PC-9 (cell line): Measurements from ENCODE around the gene SELENOH. TPM values are rescaled to one million over a fixed set of nuclear protein-coding genes. Genes with fewer than 3 reads are reported as not detected.

Source experiments
- BruUV-seq: library from RNA; stranded (reverse); fragments of 400-500 nt; replicated peaks from 2 replicates; lab custom pipeline; 2021; lab: Mats Ljungman, UMichigan
- CTCF ChIA-PET: fragments of 300-600 bp; sonication (Branson Sonifier 250); formaldehyde crosslinking; loops from one replicate; lab custom pipeline; 2022; ENCODE audit warnings: antibody characterized with exemption; lab: Charles Lee
- POLR2A ChIA-PET: fragments of 300-600 bp; sonication (Branson Sonifier 250); formaldehyde crosslinking; loops from one replicate; lab custom pipeline; 2022; ENCODE audit warnings: antibody characterized with exemption; ENCODE audit not compliant: unreplicated experiment; lab: Charles Lee
- DNase-seq, 2 experiments: peaks; one replicate each; pipeline versions ENCODE4 v3.0.0 to v3.0.0-alpha.2; 2015 to 2022; ENCODE audit warnings: mixed read lengths in 1 of 2
- H2AFZ ChIP-seq: fragments of 200-600 bp; sonication (generic); 2 replicates; pipeline ENCODE4 v1.8.1; 2017; ENCODE audit warnings: antibody characterized with exemption
- H3F3A ChIP-seq: fragments of 200-600 bp; sonication (generic); 2 replicates; pipeline ENCODE4 v1.8.1; 2017; ENCODE audit warnings: antibody characterized with exemption, mild to moderate bottlenecking, low read depth; ENCODE audit not compliant: insufficient read depth
- H3K27ac ChIP-seq: fragments of 200-600 bp; sonication (generic); 2 replicates; pipeline ENCODE4 v1.6.1; 2016; ENCODE audit warnings: mixed run types
- H3K27me3 ChIP-seq: fragments of 200-600 bp; sonication (generic); 2 replicates; pipeline ENCODE4 v1.6.1; 2016; ENCODE audit warnings: low read depth, mixed run types; ENCODE audit not compliant: insufficient read depth
- H3K36me3 ChIP-seq: fragments of 200-600 bp; sonication (generic); 2 replicates; pipeline ENCODE4 v1.6.1; 2016; ENCODE audit warnings: low read depth, mixed run types
- H3K4me1 ChIP-seq: fragments of 200-600 bp; sonication (generic); replicated peaks from 2 replicates; pipeline ENCODE4 v1.6.1; 2016; ENCODE audit warnings: mixed run types; ENCODE audit not compliant: insufficient read depth
- H3K4me2 ChIP-seq: fragments of 200-600 bp; sonication (generic); 2 replicates; pipeline ENCODE4 v1.6.1; 2017; ENCODE audit warnings: mixed run types
- H3K4me3 ChIP-seq: fragments of 200-600 bp; sonication (generic); 2 replicates; pipeline ENCODE4 v1.6.1; 2016; ENCODE audit warnings: mixed run types
- H3K79me2 ChIP-seq: fragments of 200-600 bp; sonication (generic); 2 replicates; pipeline ENCODE4 v1.6.1; 2017; ENCODE audit warnings: low read depth, mixed run types
- H3K9me2 ChIP-seq: fragments of 200-600 bp; sonication (generic); 2 replicates; pipeline ENCODE4 v1.8.1; 2017; ENCODE audit warnings: mild to moderate bottlenecking; ENCODE audit not compliant: insufficient read depth
- H3K9me3 ChIP-seq: fragments of 200-600 bp; sonication (generic); 2 replicates; pipeline ENCODE4 v1.8.1; 2016; ENCODE audit warnings: low read depth; ENCODE audit not compliant: insufficient read depth
- H4K20me1 ChIP-seq: fragments of 200-600 bp; sonication (generic); 2 replicates; pipeline ENCODE4 v1.8.1; 2017; ENCODE audit not compliant: insufficient read depth
- CTCF ChIP-seq: fragments of 200-600 bp; sonication (generic); conservative IDR thresholded peaks from 2 replicates; pipeline ENCODE4 v1.6.1; 2017; ENCODE audit warnings: mixed run types, antibody characterized with exemption, mild to moderate bottlenecking, moderate library complexity
- EZH2 ChIP-seq: fragments of 200-600 bp; sonication (generic); IDR thresholded peaks from 2 replicates; pipeline ENCODE4 v1.8.0; 2017; ENCODE audit warnings: antibody characterized with exemption, low read depth
- intact Hi-C: fragments of 100-400 bp; cut with micrococcal nuclease; formaldehyde crosslinking; loops from one replicate; pipeline ENCODE4 v1.10.0; 2022; ENCODE audit not compliant: unreplicated experiment
- total RNA-seq: library from RNA; stranded (reverse); gene quantifications from 2 replicates; pipeline ENCODE4 v1.2.3, GENCODE V29; 2021

Gene SELENOH
- total RNA-seq, 1 experiment from 2014 or later: 211 TPM

GRCh38 chr11:57764972-57765371, 23.7 kb downstream of the SELENOH start:
- H3K4me1 ChIP-seq: peaks cover 56% of the 10 kb centered on the region
- H3K9me3 ChIP-seq: no peaks in the 10 kb centered on the region
- H3F3A ChIP-seq: peaks cover 26% of the 10 kb centered on the region
- no peaks in the 10 kb centered on the region for H3K9me2 ChIP-seq
- ChIA-PET CTCF (interaction anchor here (0.6 to 2.6 kb wide), 3 partner anchors 20 to 36 kb away, joined by 3 to 25 read pairs (median 7); no protein-coding TSS in a partner anchor), POLR2A (interaction anchor here (1.2 kb wide), 1 partner anchor 16 kb away, joined by 12 read pairs; no protein-coding TSS in a partner anchor)
- H3K4me3 ChIP-seq: peak overlapping the region; percentile 100
- no peak for DNase-seq
- no peak for TF ChIP-seq CTCF
- no peak for TF ChIP-seq EZH2
- peaks cover 83% of the 10 kb centered on the region for H3K79me2 ChIP-seq
- BruUV-seq: no TSS peak
- peaks cover 61% of the 10 kb centered on the region for H4K20me1 ChIP-seq
- intact Hi-C loops: no loop called here
- H3K27ac ChIP-seq: peak overlapping the region; percentile 98
- no peaks in the 10 kb centered on the region for H3K27me3 ChIP-seq
- peak overlapping the region; percentile 87 for H3K4me2 ChIP-seq
- H2AFZ ChIP-seq: no peak overlapping the region
- peaks cover 31% of the 10 kb centered on the region for H3K36me3 ChIP-seq

DNA sequence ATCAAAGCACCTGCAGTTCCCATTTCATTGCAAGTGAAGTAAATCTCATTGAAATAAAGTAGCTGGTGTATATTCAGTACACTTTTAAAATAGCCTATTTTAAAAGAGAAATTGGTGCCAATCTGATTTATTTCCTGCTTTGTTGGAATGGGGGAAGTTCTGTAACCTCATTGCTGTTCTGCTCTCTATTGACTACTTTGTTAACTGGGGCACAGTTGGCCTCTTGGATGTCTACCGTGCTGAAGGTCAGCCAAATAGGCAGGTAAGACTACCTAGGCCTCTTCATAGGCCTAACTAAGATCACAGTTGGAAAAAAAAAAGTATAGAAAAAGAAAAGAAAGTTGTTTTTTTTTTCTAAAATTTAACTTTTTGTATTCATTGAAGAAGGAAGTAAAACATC, 29.5 kb downstream of the SELENOH start:
- H3F3A ChIP-seq: peaks cover 52% of the 10 kb centered on the region
- H3K27me3 ChIP-seq: no peaks in the 10 kb centered on the region
- no peaks in the 10 kb centered on the region for H3K9me3 ChIP-seq
- peak overlapping the region; percentile 78 for H3K4me2 ChIP-seq
- BruUV-seq: no TSS peak
- intact Hi-C loops: loop anchor here (10.0 kb wide), 2 partner anchors 446 to 1784 kb away; partner anchors contain the start of gene TNKS1BP1
- no peaks in the 10 kb centered on the region for H3K9me2 ChIP-seq
- H3K4me3 ChIP-seq: no peak overlapping the region
- H3K27ac ChIP-seq: peak overlapping the region; percentile 86
- ChIA-PET CTCF (interaction anchor here (0.6 kb wide), 1 partner anchor 16 kb away, joined by 3 read pairs; no protein-coding TSS in a partner anchor), POLR2A (interaction anchor here (0.6 kb wide), 1 partner anchor 30 kb away, joined by 3 read pairs; the partner anchor contains the start of gene SELENOH)
- peaks cover 89% of the 10 kb centered on the region for H3K4me1 ChIP-seq
- TF ChIP-seq CTCF (no peak), EZH2 (no peak)
- no peak overlapping the region for H2AFZ ChIP-seq
- DNase-seq: no peak
- peaks cover 27% of the 10 kb centered on the region for H3K36me3 ChIP-seq
- H3K79me2 ChIP-seq: peaks cover 100% of the 10 kb centered on the region
- H4K20me1 ChIP-seq: peaks cover 51% of the 10 kb centered on the region

DNA sequence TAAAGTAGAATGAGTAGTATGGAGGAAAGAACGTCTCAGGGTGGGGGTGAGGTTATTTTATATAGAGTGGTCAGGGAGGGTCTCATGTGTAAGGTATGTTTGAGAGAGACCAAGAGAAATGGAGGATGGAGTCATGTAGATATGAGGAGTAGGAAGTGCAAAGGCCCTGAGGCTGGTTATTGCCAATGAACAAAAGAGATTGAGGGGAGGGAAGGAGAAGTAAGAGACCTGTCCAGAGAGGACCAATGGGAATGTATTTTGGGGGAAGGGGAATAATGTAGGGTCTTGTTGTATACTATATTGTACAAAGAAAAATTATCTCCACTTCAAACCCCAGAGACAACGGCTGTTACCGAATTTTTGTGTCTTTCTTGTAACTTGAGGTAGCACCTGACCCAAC, 30.1 kb downstream of the SELENOH start:
- peaks cover 48% of the 10 kb centered on the region for H4K20me1 ChIP-seq

More for the DNA sequence above, 30.1 kb downstream of the SELENOH start:
- H3K27me3 ChIP-seq: no peaks in the 10 kb centered on the region
- DNase-seq: no peak
- peaks cover 23% of the 10 kb centered on the region for H3K36me3 ChIP-seq
- H3F3A ChIP-seq: peaks cover 58% of the 10 kb centered on the region
- peaks cover 89% of the 10 kb centered on the region for H3K4me1 ChIP-seq
- no peak for TF ChIP-seq CTCF
- TF ChIP-seq EZH2: no peak
- no peak overlapping the region for H2AFZ ChIP-seq
- peak overlapping the region; percentile 78 for H3K4me2 ChIP-seq
- H3K4me3 ChIP-seq: no peak overlapping the region
- BruUV-seq: no TSS peak
- no peaks in the 10 kb centered on the region for H3K9me3 ChIP-seq
- no peaks in the 10 kb centered on the region for H3K9me2 ChIP-seq
- H3K79me2 ChIP-seq: peaks cover 100% of the 10 kb centered on the region
- ChIA-PET CTCF (interaction anchor here (1.5 kb wide), 1 partner anchor 7 kb away, joined by 7 read pairs; no protein-coding TSS in a partner anchor), POLR2A (interaction anchor here (0.6 to 1.1 kb wide), 3 partner anchors 10 to 64 kb away, joined by 4 to 22 read pairs (median 4); no protein-coding TSS in a partner anchor)
- H3K27ac ChIP-seq: peak overlapping the region; percentile 86
- intact Hi-C loops: loop anchor here (10.0 kb wide), 2 partner anchors 447 to 1783 kb away; partner anchors contain the start of gene TNKS1BP1
